OCI-LY1 (cell line): ENCODE data around the gene ACTR2.

Experiments used
- H2AFZ ChIP-seq: fragments of 200-600 bp; sonication (generic), shearing (Covaris generic); 2 replicates; pipeline ENCODE4 v1.6.0; 2014; ENCODE audit warnings: antibody characterized with exemption, mild to moderate bottlenecking, low read length
- H3F3A ChIP-seq: fragments of 200-600 bp; sonication (generic), shearing (Covaris generic); 2 replicates; pipeline ENCODE4 v1.6.0; 2014; ENCODE audit warnings: mild to moderate bottlenecking, antibody characterized with exemption, low read length, moderate library complexity; ENCODE audit not compliant: insufficient read depth
- H3K27ac ChIP-seq: fragments of 200-600 bp; sonication (generic); 2 replicates; pipeline ENCODE4 v1.5.1; 2014; ENCODE audit warnings: low read length, mixed run types, mild to moderate bottlenecking, low read depth; ENCODE audit not compliant: poor library complexity, severe bottlenecking
- H3K27me3 ChIP-seq: fragments of 200-600 bp; sonication (generic); 2 replicates; pipeline ENCODE4 v1.6.0; 2014; ENCODE audit warnings: antibody characterized with exemption, mild to moderate bottlenecking, low read length, moderate library complexity; ENCODE audit not compliant: insufficient read depth
- H3K36me3 ChIP-seq: fragments of 200-600 bp; sonication (generic); 2 replicates; pipeline ENCODE4 v1.6.1; 2014; ENCODE audit warnings: mild to moderate bottlenecking, antibody characterized with exemption, low read length, moderate library complexity, mixed read lengths; ENCODE audit not compliant: insufficient read depth
- H3K4me1 ChIP-seq: fragments of 200-600 bp; sonication (generic); 2 replicates; pipeline ENCODE4 v1.5.1; 2014; ENCODE audit warnings: mild to moderate bottlenecking, low read length, moderate library complexity; ENCODE audit not compliant: insufficient read depth, severe bottlenecking
- H3K4me2 ChIP-seq: fragments of 200-600 bp; sonication (generic), shearing (Covaris generic); 2 replicates; pipeline ENCODE4 v1.6.1; 2014; ENCODE audit warnings: low read length
- H3K4me3 ChIP-seq: fragments of 200-600 bp; sonication (generic); 2 replicates; pipeline ENCODE4 v1.5.1; 2014; ENCODE audit warnings: low read length, low read depth, mild to moderate bottlenecking, mixed read lengths; ENCODE audit not compliant: poor library complexity, severe bottlenecking
- H3K79me2 ChIP-seq: fragments of 200-600 bp; shearing (Covaris generic); 2 replicates; pipeline ENCODE4 v1.6.1; 2016; ENCODE audit warnings: mixed run types, low read length, mixed read lengths; ENCODE audit not compliant: insufficient read depth
- H3K9ac ChIP-seq: fragments of 200-600 bp; sonication (generic), shearing (Covaris generic); 2 replicates; pipeline ENCODE4 v1.6.1; 2014; ENCODE audit warnings: mild to moderate bottlenecking, low read length, mixed read lengths
- H3K9me2 ChIP-seq: fragments of 200-600 bp; sonication (generic), shearing (Covaris generic); 2 replicates; pipeline ENCODE4 v1.6.1; 2014; ENCODE audit warnings: low read depth, mild to moderate bottlenecking, low read length, mixed read lengths
- H3K9me3 ChIP-seq: fragments of 200-600 bp; shearing (Covaris generic); 2 replicates; pipeline ENCODE4 v1.6.1; 2014; ENCODE audit warnings: low read length, mixed read lengths
- H4K20me1 ChIP-seq: fragments of 200-600 bp; sonication (generic), shearing (Covaris generic); 2 replicates; pipeline ENCODE4 v1.6.0; 2016; ENCODE audit warnings: mild to moderate bottlenecking, low read length; ENCODE audit not compliant: insufficient read depth
- CTCF ChIP-seq: fragments of 200-600 bp; sonication (generic), shearing (Covaris generic); IDR thresholded peaks from 2 replicates; pipeline ENCODE4 v1.5.1; 2017; ENCODE audit warnings: mild to moderate bottlenecking, antibody characterized with exemption, low read length, moderate library complexity, mixed read lengths
- EZH2 ChIP-seq: fragments of 200-600 bp; sonication (generic), shearing (Covaris generic); IDR thresholded peaks from 2 replicates; pipeline ENCODE4 v1.8.0; 2017; ENCODE audit warnings: borderline replicate concordance, mixed run types, mild to moderate bottlenecking, antibody characterized with exemption, low read length, moderate library complexity, mixed read lengths

ACTR2 gene

GRCh38 chr2:65292461-65293011, 64.9 kb downstream of the ACTR2 start:
- Histone ChIP-seq H2AFZ (no peak overlapping the region), H3F3A (no peaks in the 10 kb centered on the region), H3K4me2 (no peak overlapping the region), H3K9ac (no peak overlapping the region), H3K9me2 (no peaks in the 10 kb centered on the region), H3K27ac (no peak overlapping the region), H3K4me3 (no peak overlapping the region), H3K79me2 (no peaks in the 10 kb centered on the region), H3K4me1 (peaks cover 13% of the 10 kb centered on the region), H3K36me3 (no peaks in the 10 kb centered on the region), H4K20me1 (no peaks in the 10 kb centered on the region), H3K27me3 (no peaks in the 10 kb centered on the region), H3K9me3 (no peaks in the 10 kb centered on the region)
- TF ChIP-seq CTCF (no peak), EZH2 (no peak)

DNA sequence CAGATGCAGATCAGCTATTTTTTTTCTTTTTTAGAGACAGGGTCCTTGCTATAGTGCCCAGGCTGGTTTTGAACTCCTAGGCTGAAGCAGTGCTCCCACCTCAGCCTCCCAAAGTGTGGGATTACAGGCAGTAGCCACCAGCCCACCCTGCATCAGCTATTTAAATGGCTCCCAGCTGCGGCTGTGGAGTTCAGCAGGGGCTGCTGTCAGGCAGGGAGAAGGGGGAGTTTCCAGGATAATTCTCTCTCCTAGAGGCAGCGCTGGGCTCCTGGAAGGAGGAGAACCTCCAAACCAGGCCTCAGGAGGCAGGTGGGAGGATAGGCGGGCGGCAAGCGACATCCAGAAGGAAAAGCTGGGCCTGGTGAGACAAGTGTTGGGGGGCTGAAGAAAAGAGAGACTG, 65.7 kb downstream of the ACTR2 start:
- H2AFZ ChIP-seq, result no peak overlapping the region
- H3K9me3 ChIP-seq, result no peaks in the 10 kb centered on the region
- H4K20me1 ChIP-seq, result no peaks in the 10 kb centered on the region
- no peak overlapping the region for H3K4me2 ChIP-seq
- no peaks in the 10 kb centered on the region for H3K36me3 ChIP-seq
- no peak for TF ChIP-seq EZH2
- TF ChIP-seq CTCF, result no peak
- H3K4me1 ChIP-seq, result peaks cover 21% of the 10 kb centered on the region
- no peak overlapping the region for H3K9ac ChIP-seq
- no peaks in the 10 kb centered on the region for H3K27me3 ChIP-seq
- no peaks in the 10 kb centered on the region for H3F3A ChIP-seq
- H3K79me2 ChIP-seq, result no peaks in the 10 kb centered on the region
- H3K9me2 ChIP-seq, result no peaks in the 10 kb centered on the region
- no peak overlapping the region for H3K27ac ChIP-seq
- H3K4me3 ChIP-seq, result no peak overlapping the region

GRCh38 chr2:65294136-65294535, 66.5 kb downstream of the ACTR2 start:
- no peaks in the 10 kb centered on the region for H3K79me2 ChIP-seq
- H3K9ac ChIP-seq, result no peak overlapping the region
- no peaks in the 10 kb centered on the region for H3K27me3 ChIP-seq
- no peaks in the 10 kb centered on the region for H3K36me3 ChIP-seq
- H3K4me3 ChIP-seq, result no peak overlapping the region
- H3K27ac ChIP-seq, result no peak overlapping the region
- peaks cover 22% of the 10 kb centered on the region for H3K4me1 ChIP-seq
- H3K9me2 ChIP-seq, result no peaks in the 10 kb centered on the region
- H3F3A ChIP-seq, result no peaks in the 10 kb centered on the region
- H3K4me2 ChIP-seq, result no peak overlapping the region
- no peaks in the 10 kb centered on the region for H4K20me1 ChIP-seq
- TF ChIP-seq EZH2 (no peak), CTCF (no peak)
- no peaks in the 10 kb centered on the region for H3K9me3 ChIP-seq
- H2AFZ ChIP-seq, result no peak overlapping the region
